WERI-Rb-1 (cell line): ENCODE data around the gene PNPLA6.

ENCODE experiments used
- DNase-seq: peaks from one replicate; pipeline ENCODE4 v3.0.0-alpha.2; 2020
- H3K27ac ChIP-seq: fragments of 250-450 bp; sonication (Bioruptor Pico); 2 replicates; pipeline ENCODE4 v1.5.1; 2020; ENCODE audit warnings: mild to moderate bottlenecking, moderate library complexity
- H3K27me3 ChIP-seq: fragments of 250-450 bp; sonication (Bioruptor Pico); 2 replicates; pipeline ENCODE4 v1.5.1; 2021; ENCODE audit warnings: mild to moderate bottlenecking, low read depth, moderate library complexity; ENCODE audit not compliant: insufficient read depth, severe bottlenecking
- H3K36me3 ChIP-seq: fragments of 250-450 bp; sonication (Bioruptor Pico); 2 replicates; pipeline ENCODE4 v1.5.1; 2020; ENCODE audit warnings: mild to moderate bottlenecking, moderate library complexity
- H3K4me3 ChIP-seq: 2 replicates; pipeline ENCODE4 v1.5.1; 2011; ENCODE audit warnings: low read depth, mild to moderate bottlenecking, control low read depth, low read length
- H3K9me3 ChIP-seq: fragments of 250-450 bp; sonication (Bioruptor Pico); 2 replicates; pipeline ENCODE4 v1.5.1; 2021; ENCODE audit warnings: mild to moderate bottlenecking, moderate library complexity; ENCODE audit not compliant: severe bottlenecking
- TF ChIP-seq, protein P1 (sequence below): IDR thresholded peaks from 2 replicates; pipeline ENCODE4 v1.5.1; 2011; ENCODE audit warnings: low read depth, mild to moderate bottlenecking, control low read depth, inconsistent platforms, low read length

PNPLA6 gene

DNA sequence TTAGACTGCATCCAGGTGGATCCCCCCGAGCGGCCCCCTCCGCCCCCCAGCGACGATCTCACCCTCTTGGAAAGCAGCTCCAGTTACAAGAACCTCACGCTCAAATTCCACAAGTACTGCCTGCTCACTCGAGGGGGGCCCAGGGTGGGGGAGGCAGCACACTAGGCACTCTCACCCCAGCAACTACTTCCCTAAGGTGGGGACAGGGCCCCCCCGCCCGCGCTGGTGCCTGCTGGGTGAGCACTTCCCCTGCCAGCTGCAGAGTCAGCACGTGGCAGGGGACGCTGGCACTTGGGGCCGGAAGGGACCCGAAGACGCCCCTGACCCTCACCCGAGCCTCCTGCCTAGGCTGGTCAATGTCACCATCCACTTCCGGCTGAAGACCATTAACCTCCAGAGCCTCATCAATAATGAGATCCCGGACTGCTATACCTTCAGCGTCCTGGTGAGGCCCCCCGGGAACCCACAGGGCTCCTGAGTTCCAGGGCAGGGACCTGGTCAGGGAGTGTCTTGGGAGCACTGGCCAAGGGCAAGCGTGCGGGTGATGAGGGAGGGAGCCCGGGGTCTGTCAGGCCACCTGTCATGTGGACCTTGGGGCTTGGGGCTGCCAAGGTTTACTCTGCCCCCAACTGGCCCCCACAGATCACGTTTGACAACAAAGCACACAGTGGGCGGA lies 7.9 kb upstream of the PNPLA6 start:
- TF ChIP-seq, protein P1, sequence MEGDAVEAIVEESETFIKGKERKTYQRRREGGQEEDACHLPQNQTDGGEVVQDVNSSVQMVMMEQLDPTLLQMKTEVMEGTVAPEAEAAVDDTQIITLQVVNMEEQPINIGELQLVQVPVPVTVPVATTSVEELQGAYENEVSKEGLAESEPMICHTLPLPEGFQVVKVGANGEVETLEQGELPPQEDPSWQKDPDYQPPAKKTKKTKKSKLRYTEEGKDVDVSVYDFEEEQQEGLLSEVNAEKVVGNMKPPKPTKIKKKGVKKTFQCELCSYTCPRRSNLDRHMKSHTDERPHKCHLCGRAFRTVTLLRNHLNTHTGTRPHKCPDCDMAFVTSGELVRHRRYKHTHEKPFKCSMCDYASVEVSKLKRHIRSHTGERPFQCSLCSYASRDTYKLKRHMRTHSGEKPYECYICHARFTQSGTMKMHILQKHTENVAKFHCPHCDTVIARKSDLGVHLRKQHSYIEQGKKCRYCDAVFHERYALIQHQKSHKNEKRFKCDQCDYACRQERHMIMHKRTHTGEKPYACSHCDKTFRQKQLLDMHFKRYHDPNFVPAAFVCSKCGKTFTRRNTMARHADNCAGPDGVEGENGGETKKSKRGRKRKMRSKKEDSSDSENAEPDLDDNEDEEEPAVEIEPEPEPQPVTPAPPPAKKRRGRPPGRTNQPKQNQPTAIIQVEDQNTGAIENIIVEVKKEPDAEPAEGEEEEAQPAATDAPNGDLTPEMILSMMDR: no peak
- peaks cover 6% of the 10 kb centered on the region for H3K36me3 ChIP-seq
- no peak overlapping the region for H3K27ac ChIP-seq
- DNase-seq: no peak
- no peak overlapping the region for H3K4me3 ChIP-seq
- no peaks in the 10 kb centered on the region for H3K9me3 ChIP-seq
- H3K27me3 ChIP-seq: no peaks in the 10 kb centered on the region

DNA sequence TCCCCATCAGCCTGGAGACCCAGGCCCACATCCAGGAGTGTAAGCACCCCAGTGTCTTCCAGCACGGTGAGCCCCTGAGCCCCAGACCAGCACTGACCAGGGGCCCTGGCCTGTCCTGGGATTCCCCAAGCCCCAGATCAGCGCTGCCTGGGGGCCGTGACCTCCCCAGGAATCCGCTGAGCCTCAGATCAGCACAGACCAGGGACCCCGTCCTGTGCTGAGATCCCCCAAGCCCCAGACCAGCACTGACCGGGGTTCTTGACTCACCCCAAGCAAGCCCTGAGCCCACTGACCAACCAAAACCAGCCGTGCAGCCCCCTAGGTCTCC lies 7.4 kb upstream of the PNPLA6 start:
- Histone ChIP-seq H3K36me3 (peaks cover 6% of the 10 kb centered on the region), H3K9me3 (no peaks in the 10 kb centered on the region), H3K27ac (no peak overlapping the region), H3K4me3 (no peak overlapping the region), H3K27me3 (no peaks in the 10 kb centered on the region)
- no peak for DNase-seq
- TF ChIP-seq, protein P1: no peak

DNA sequence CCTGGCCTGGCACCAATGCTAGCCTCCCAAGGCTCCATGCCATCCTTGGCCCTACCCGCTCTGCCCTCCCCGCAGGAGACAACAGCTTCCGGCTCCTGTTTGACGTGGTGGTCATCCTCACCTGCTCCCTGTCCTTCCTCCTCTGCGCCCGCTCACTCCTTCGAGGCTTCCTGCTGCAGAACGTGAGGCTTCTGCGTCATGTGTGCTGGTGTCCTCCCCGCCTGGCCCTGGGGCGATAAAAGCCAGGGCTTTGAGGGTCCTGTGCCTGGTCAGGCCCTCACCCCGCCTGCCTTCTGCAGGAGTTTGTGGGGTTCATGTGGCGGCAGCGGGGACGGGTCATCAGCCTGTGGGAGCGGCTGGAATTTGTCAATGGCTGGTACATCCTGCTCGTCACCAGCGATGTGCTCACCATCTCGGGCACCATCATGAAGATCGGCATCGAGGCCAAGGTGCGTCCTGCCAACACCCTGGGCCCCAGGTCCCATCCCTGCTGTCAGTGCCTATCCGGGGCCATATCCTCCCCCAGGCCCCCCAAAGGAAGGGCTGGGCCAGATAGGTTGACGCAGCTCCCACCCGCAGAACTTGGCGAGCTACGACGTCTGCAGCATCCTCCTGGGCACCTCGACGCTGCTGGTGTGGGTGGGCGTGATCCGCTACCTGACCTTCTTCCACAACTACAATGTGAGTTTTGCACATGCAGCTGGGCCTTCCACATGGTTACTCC lies 6.8 kb upstream of the PNPLA6 start:
- Histone ChIP-seq H3K36me3 (peaks cover 6% of the 10 kb centered on the region), H3K27ac (no peak overlapping the region), H3K9me3 (no peaks in the 10 kb centered on the region), H3K27me3 (no peaks in the 10 kb centered on the region), H3K4me3 (no peak overlapping the region)
- TF ChIP-seq, protein P1: no peak
- no peak for DNase-seq

DNA sequence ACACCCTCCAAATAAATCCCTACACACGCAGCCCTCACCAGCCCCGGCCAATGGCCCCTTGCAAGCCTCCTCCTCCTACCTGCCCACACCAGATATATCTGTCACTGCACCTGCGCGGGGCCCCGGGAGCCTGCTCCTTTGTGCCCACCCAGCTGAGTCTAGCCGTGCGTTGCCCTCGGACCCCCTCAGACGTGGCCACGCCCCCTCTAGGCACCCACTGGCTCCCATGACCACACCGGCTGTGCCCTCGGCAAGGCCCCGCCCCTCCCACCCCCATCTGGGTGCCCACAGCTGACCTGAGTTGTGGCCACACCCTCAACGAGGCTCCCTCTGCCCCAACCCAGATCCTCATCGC lies 6.3 kb upstream of the PNPLA6 start:
- no peak for DNase-seq
- Histone ChIP-seq H3K27me3 (no peaks in the 10 kb centered on the region), H3K27ac (no peak overlapping the region), H3K36me3 (peaks cover 6% of the 10 kb centered on the region), H3K4me3 (no peak overlapping the region), H3K9me3 (no peaks in the 10 kb centered on the region)
- TF ChIP-seq, protein P1: no peak

DNA sequence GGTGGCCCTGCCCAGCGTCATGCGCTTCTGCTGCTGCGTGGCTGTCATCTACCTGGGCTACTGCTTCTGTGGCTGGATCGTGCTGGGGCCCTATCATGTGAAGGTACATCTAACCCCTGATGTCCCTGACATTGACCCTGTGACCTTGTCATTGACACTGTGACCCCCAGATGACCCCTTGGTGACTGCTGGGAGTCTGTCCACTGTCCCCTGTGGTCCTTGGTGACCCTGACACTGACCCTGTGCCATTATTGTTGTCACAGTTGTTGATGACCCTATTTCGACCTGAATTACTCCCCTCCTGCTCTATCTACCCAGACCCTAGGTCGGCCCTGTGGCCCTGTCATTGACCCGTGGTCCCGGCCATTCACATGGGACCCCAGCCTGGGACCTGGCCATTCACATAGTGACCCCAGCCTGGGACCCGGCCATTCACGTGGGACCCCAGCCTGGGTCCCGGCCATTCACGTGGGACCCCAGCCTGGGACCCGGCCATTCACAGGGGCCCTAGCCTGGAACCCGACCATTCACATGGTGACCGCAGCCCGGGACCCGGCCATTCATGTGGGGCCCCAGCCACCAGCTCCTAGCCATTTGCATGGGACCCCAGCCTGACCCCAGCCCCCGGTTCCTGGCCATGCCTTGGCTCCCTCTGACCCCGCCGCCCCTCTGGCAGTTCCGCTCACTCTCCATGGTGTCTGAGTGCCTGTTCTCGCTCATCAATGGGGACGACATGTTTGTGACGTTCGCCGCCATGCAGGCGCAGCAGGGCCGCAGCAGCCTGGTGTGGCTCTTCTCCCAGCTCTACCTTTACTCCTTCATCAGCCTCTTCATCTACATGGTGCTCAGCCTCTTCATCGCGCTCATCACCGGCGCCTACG lies 5.7 kb upstream of the PNPLA6 start:
- Histone ChIP-seq H3K9me3 (no peaks in the 10 kb centered on the region), H3K27ac (no peak overlapping the region), H3K36me3 (peaks cover 6% of the 10 kb centered on the region), H3K27me3 (no peaks in the 10 kb centered on the region), H3K4me3 (no peak overlapping the region)
- DNase-seq: no peak
- TF ChIP-seq, protein P1: no peak
